NCI-H146 treated with DMSO at 0.1 percent for 48 hours (cell line): Measurements from ENCODE around the gene CRYL1.

ENCODE experiments used
- DNase-seq: peaks from one replicate; lab custom pipeline; 2025; ENCODE audit not compliant: unreplicated experiment; lab: John Stamatoyannopoulos, UW

CRYL1 gene

GRCh38 chr13:20402881-20403280 lies 122.8 kb downstream of the CRYL1 start:
- DNase-seq: no peak

- no peak for DNase-seq
Measured at GRCh38 chr13:20401931-20402856, 123.5 kb downstream of the CRYL1 start.

GRCh38 chr13:20401531-20401930 lies 124.1 kb downstream of the CRYL1 start:
- no peak for DNase-seq

- DNase-seq: no peak
Measured at GRCh38 chr13:20400774-20401173, 124.9 kb downstream of the CRYL1 start.

- no peak for DNase-seq
Measured at GRCh38 chr13:20399961-20400360, 125.7 kb downstream of the CRYL1 start.

GRCh38 chr13:20399515-20399914 lies 126.1 kb downstream of the CRYL1 start:
- no peak for DNase-seq

GRCh38 chr13:20398459-20398858 lies 127.2 kb downstream of the CRYL1 start:
- no peak for DNase-seq

- no peak for DNase-seq
Measured at GRCh38 chr13:20397896-20398295, 127.8 kb downstream of the CRYL1 start.

- DNase-seq: no peak
Measured at GRCh38 chr13:20395061-20395916, 130.4 kb downstream of the CRYL1 start.

- no peak for DNase-seq
Measured at GRCh38 chr13:20394506-20394905, 131.2 kb downstream of the CRYL1 start.

- DNase-seq: no peak
Measured at GRCh38 chr13:20394169-20394501, 131.5 kb downstream of the CRYL1 start.

GRCh38 chr13:20393273-20394168 lies 132.1 kb downstream of the CRYL1 start:
- no peak for DNase-seq

- DNase-seq: no peak
Measured at GRCh38 chr13:20392530-20392929, 133.1 kb downstream of the CRYL1 start.

- DNase-seq: no peak
Measured at GRCh38 chr13:20391597-20392452, 133.8 kb downstream of the CRYL1 start.

GRCh38 chr13:20390526-20391175 lies 135.0 kb downstream of the CRYL1 start:
- DNase-seq: no peak

- DNase-seq: no peak
Measured at GRCh38 chr13:20389696-20390525, 135.7 kb downstream of the CRYL1 start.

- no peak for DNase-seq
Measured at GRCh38 chr13:20388184-20388583, 137.5 kb downstream of the CRYL1 start.

GRCh38 chr13:20387441-20387971 lies 138.2 kb downstream of the CRYL1 start:
- DNase-seq: no peak
